HL-60 (cell line): ENCODE data around the gene FBLN5.

ENCODE experiments used
- DNase-seq, 2 experiments: peaks; one replicate each; pipeline ENCODE4 v3.0.0-alpha.2; 2010 to 2020; ENCODE audit warnings: low read depth in 1 of 2, low spot score in 1 of 2
- H3K27ac ChIP-seq: fragments of 250-450 bp; sonication (Bioruptor Pico); replicated peaks from 2 replicates; pipeline ENCODE4 v1.5.1; 2020; ENCODE audit warnings: mild to moderate bottlenecking, moderate library complexity
- H3K27me3 ChIP-seq: fragments of 250-450 bp; sonication (Bioruptor Pico); 2 replicates; pipeline ENCODE4 v1.5.1; 2021; ENCODE audit warnings: mild to moderate bottlenecking, moderate library complexity; ENCODE audit not compliant: insufficient read depth, poor library complexity, severe bottlenecking
- H3K4me3 ChIP-seq: replicated peaks from 2 replicates; pipeline ENCODE4 v1.5.1; 2011; ENCODE audit warnings: mild to moderate bottlenecking, control low read depth, low read length; ENCODE audit not compliant: insufficient read depth
- GABPA ChIP-seq: IDR thresholded peaks from 2 replicates; pipeline ENCODE4 v1.6.1; 2012; ENCODE audit warnings: low read depth
- POLR2AphosphoS5 ChIP-seq: IDR thresholded peaks from 2 replicates; pipeline ENCODE4 v1.6.1; 2012; ENCODE audit warnings: low read depth
- SPI1 ChIP-seq: IDR thresholded peaks from 2 replicates; pipeline ENCODE4 v1.6.1; 2012; ENCODE audit warnings: low read depth, mild to moderate bottlenecking, borderline replicate concordance
- long read RNA-seq: library from polyadenylated mRNA; unstranded; transcript quantifications from one replicate; pipeline ENCODE4 v2.0.0, GENCODE V29; 2020
- TF ChIP-seq, protein P1 (sequence below): IDR thresholded peaks from 2 replicates; pipeline ENCODE4 v1.6.1; 2012; ENCODE audit warnings: low read depth; ENCODE audit not compliant: insufficient replicate concordance
- TF ChIP-seq, protein P2 (sequence below): IDR thresholded peaks from one replicate; pipeline ENCODE4 v1.5.1; 2011; ENCODE audit warnings: low read length, control low read depth, inconsistent platforms; ENCODE audit not compliant: insufficient read depth

FBLN5 gene
- long read RNA-seq: 0 reads

DNA sequence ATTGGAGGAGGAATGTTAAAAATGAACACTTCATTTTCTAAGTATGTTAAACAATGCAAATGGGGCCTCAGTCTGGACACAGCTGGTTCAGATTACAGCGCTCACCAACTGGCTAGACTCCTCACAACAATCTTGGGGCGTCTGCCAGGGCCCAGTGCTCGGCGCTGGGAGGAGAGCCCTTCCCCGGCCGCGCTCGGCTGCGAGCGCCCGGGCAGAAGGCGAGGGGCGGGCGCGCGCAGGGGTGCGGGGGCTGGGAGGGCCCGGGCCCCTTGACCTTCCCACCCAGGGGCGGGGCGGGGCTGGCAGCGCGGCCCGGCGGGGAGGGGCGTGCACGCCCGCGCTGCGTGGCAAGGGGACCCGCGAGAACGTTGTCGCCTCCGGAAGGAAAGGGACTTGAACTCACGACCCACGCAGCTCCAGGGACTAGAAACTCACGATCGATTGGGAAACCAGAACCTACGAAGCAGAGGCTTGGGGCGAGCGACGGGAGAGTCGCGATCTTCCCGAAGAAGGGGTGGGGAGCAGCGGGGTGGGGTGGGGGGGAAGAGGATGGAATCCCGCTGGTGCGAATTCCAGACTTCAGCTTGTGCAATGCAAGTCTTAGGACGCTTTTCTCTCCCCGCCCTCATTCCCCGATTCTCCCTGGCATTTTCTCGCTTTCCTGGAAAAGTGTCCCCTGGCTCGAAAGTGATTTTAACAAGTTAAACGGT, at the start of gene FBLN5:
Gene FBLN5, minus strand, starts transcription at position 220 of the 710 bp plus-strand sequence. CDS start 465 bp downstream, outside the sequence.
- Histone ChIP-seq H3K27me3 (peaks cover 25% of the 10 kb centered on the region), H3K27ac (no peak within 1 kb of the TSS), H3K4me3 (no peak within 1 kb of the TSS)
- no peak for TF ChIP-seq POLR2AphosphoS5
- TF ChIP-seq, protein P1, sequence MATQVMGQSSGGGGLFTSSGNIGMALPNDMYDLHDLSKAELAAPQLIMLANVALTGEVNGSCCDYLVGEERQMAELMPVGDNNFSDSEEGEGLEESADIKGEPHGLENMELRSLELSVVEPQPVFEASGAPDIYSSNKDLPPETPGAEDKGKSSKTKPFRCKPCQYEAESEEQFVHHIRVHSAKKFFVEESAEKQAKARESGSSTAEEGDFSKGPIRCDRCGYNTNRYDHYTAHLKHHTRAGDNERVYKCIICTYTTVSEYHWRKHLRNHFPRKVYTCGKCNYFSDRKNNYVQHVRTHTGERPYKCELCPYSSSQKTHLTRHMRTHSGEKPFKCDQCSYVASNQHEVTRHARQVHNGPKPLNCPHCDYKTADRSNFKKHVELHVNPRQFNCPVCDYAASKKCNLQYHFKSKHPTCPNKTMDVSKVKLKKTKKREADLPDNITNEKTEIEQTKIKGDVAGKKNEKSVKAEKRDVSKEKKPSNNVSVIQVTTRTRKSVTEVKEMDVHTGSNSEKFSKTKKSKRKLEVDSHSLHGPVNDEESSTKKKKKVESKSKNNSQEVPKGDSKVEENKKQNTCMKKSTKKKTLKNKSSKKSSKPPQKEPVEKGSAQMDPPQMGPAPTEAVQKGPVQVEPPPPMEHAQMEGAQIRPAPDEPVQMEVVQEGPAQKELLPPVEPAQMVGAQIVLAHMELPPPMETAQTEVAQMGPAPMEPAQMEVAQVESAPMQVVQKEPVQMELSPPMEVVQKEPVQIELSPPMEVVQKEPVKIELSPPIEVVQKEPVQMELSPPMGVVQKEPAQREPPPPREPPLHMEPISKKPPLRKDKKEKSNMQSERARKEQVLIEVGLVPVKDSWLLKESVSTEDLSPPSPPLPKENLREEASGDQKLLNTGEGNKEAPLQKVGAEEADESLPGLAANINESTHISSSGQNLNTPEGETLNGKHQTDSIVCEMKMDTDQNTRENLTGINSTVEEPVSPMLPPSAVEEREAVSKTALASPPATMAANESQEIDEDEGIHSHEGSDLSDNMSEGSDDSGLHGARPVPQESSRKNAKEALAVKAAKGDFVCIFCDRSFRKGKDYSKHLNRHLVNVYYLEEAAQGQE: no peak
- TF ChIP-seq SPI1: no peak
- TF ChIP-seq, protein P2, sequence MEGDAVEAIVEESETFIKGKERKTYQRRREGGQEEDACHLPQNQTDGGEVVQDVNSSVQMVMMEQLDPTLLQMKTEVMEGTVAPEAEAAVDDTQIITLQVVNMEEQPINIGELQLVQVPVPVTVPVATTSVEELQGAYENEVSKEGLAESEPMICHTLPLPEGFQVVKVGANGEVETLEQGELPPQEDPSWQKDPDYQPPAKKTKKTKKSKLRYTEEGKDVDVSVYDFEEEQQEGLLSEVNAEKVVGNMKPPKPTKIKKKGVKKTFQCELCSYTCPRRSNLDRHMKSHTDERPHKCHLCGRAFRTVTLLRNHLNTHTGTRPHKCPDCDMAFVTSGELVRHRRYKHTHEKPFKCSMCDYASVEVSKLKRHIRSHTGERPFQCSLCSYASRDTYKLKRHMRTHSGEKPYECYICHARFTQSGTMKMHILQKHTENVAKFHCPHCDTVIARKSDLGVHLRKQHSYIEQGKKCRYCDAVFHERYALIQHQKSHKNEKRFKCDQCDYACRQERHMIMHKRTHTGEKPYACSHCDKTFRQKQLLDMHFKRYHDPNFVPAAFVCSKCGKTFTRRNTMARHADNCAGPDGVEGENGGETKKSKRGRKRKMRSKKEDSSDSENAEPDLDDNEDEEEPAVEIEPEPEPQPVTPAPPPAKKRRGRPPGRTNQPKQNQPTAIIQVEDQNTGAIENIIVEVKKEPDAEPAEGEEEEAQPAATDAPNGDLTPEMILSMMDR: no peak
- no peak for TF ChIP-seq GABPA
- no peak for DNase-seq

DNA sequence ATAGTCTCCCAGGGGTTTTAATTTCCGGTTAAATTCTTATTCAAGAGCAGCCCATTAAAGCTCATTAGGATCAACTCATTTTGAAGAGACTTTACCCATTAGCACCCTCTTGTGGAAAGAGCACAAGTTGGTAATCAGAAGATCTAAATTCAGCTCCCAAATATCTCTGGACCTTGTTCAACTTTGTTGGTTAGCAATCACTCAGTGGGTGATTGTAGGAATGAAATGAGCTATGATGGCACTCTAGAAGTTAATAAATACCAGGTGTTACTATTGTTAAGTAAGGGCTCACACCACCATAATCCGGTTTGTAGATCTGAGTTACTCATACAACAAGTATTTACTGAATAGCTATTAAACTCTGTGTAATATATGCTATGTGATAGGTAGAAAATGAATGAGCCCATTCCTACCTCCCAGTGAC, 49.5 kb upstream of the FBLN5 start:
- DNase-seq: peak in 1 of 2 experiments; percentile 17
- TF ChIP-seq, protein P2: peak; percentile 17
- TF ChIP-seq, protein P1: no peak
- H3K4me3 ChIP-seq: no peak overlapping the region
- H3K27me3 ChIP-seq: no peaks in the 10 kb centered on the region
- no peak overlapping the region for H3K27ac ChIP-seq

- no peak for TF ChIP-seq SPI1
- TF ChIP-seq, protein P1: no peak
- TF ChIP-seq, protein P2: no peak
- no peak for TF ChIP-seq GABPA
- no peak for TF ChIP-seq POLR2AphosphoS5
- H3K4me3 ChIP-seq: no peak overlapping the region
- H3K27ac ChIP-seq: peak overlapping the region; percentile 69; the same call in 1 of the 2 replicates
- no peaks in the 10 kb centered on the region for H3K27me3 ChIP-seq
- no peak for DNase-seq
Measured at GRCh38 chr14:91987192-91987591, 39.7 kb upstream of the FBLN5 start.
